ENCODE measurements around the gene TMEM119.
"Not testable (repeated sequence)": the region's sequence is repeated elsewhere in the genome, so short reads cannot be mapped to it uniquely, and the experiment has no call there.

Gene TMEM119

DNA sequence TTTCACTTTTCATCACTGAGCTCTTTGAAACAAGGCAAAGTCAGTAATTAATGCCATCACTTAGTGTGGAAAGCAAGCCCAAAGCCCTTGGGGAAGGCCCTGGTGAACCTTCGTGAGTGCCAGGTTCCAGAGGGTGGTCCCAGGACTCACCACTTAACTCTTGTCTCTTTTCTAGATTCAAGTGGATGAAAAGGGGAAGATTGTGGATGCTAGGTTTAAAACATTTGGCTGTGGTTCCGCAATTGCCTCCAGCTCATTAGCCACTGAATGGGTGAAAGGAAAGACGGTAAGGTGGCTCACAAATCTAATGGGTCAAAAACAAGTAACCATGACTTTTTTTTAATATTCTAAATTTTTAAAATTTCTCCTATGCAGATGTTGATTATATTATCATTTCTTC is 32.7 kb downstream of the TMEM119 start:
- DNase-seq (ENCODE audit: low read depth), result no peak

DNA sequence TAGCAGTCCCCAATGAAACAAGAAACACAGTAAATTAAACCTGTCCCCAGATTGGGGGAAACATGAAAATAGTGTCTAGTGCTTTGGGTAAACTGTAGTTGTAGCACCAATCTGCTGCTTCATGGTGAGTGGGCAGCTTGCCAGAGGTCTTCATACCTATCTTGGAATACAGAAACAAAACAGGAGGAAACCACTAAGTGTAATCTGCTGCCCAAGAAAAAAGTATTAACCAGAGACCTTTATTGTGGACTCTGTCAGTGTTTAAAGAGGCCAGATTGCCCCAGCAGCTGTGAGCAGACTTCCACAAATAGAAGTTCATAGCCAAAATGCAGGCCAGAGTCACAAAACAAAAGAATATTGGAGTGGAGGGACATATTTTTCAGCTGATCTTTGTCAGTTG is 33.2 kb downstream of the TMEM119 start:
- DNase-seq (ENCODE audit: low read depth), result no peak

- DNase-seq (ENCODE audit: low read depth), result no peak
Observed at GRCh38 chr12:108563804-108564151, 34.1 kb downstream of the TMEM119 start.

GRCh38 chr12:108563136-108563803 is 34.6 kb downstream of the TMEM119 start:
- DNase-seq (ENCODE audit: low read depth), result peak; percentile 79

DNA sequence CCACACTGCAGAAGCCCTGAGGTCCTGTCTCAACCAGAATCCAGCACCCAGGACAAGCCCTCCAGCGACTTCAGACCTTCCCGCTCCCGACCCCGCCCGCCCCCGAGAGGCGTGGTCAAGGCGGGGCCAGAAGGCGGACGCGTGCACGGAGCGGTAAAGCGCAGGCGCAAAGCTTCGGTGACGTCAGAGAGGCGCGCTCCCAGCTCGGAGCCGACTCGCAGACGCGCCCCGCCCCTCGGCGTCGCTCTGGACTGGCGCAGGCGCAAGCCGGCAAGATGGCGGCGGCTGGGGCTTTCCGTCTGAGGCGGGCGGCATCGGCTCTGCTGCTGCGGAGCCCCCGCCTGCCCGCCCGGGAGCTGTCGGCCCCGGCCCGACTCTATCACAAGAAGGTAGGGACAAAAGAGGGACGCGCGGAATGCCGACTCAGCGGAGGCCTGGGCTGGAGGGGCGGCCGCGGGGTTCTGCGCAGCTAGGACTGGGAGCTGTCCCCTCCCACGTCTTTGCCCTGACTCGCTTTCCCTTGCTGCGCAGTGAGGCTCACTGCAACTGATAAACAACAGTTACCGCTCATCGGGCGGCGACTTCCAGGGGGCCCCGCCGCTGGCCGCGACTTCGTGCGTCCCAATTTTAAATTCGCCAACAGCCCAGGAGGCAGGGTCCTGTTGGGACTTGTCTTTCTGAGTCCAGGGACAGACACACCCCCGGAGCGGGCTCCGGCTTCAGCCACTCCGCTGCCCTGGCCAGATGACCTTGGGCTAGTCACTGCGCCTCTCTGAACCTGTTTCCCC is 35.3 kb downstream of the TMEM119 start, which contains the start of gene ISCU:
TSS of gene ISCU (plus strand) at position 249 of the 788 bp plus-strand sequence. CDS start at position 276, 27 bp downstream.
- peak; percentile 93 for DNase-seq (ENCODE audit: low read depth)

- no peak for DNase-seq (ENCODE audit: low read depth)
Observed at GRCh38 chr12:108561852-108562347, 36.0 kb downstream of the TMEM119 start.

GRCh38 chr12:108560752-108561719 is 36.8 kb downstream of the TMEM119 start, which contains the start of gene SART3:
TSS of gene SART3 (minus strand) at chr12:108561173. CDS start at chr12:108561154, 19 bp downstream.
- DNase-seq (ENCODE audit: low read depth), result peak; percentile 74

GRCh38 chr12:108560321-108560721 is 37.6 kb downstream of the TMEM119 start:
- no peak for DNase-seq (ENCODE audit: low read depth)

DNA sequence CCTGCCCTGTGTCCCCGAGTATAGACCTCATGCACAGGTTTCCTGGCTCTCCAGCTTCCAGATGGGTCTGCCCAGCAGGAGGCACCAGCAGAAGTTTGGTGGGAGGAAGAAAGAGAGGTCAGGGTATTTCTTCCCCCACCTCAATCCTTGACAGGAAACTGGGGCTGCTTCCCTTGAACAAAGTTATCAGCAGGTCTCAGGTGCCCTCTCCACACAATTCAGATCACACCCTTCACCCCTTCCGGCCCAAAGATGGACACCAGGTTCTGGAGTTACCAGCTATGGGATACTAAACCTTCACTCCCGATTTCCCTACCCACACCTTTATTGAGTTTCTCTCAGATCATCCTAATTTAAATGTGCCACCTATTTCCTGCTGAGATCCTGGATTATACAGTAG is 38.1 kb downstream of the TMEM119 start:
- DNase-seq (ENCODE audit: low read depth), result no peak

DNA sequence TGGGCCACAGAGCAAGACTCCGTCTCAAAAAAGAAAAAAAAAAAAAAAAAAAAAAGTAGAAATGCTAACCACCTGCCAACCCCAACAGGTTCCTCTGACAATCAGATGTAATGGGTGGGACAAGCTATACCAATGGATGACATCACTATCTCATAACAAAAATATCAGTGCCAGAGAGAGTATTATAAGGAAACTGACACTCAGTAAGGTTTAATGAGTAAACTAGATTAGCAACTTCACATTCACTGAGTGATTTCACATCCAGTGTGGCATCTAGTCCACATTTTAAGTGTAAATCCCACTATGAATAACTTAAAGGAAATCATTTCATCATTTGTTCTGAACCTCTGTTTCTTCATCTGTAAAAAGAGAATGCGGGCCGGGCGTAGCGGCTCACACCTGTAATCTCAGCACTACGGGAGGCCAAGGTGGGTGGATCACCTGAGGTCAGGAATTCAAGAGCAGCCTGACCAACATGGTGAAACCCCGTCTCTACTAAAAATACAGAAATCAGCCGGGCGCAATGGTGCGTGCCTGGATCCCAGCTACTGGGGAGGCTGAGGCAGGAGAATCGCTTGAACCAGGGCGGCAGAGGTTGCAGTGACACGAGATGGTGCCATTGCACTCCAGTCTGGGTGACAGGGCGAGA is 38.8 kb downstream of the TMEM119 start:
- no peak for DNase-seq (ENCODE audit: low read depth)

- DNase-seq (ENCODE audit: low read depth), result not testable (repeated sequence)
Observed at GRCh38 chr12:108555383-108555782, 42.5 kb downstream of the TMEM119 start.

- no peak for DNase-seq (ENCODE audit: low read depth)
Observed at GRCh38 chr12:108553799-108554198, 44.1 kb downstream of the TMEM119 start.

DNA sequence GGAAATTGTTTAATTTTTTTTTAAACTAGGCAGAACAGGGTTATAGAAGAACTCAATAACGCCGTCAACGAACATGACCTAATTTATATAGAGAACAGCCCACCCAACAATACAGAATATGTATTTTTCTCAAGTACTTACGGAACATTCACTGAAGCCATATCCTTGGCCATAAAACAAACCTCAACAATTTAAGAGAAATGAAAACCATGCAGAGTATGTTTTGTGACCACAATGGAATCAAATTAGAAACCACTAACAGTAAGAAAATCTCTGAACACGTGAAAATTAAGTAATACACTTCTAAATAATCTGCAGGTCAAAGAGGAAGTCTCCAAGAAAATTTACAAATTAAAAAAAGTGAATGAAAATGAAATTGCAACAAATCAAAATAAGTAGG is 46.3 kb downstream of the TMEM119 start:
- DNase-seq (ENCODE audit: low read depth), result no peak

GRCh38 chr12:108548954-108549521 is 48.8 kb downstream of the TMEM119 start:
- no peak for DNase-seq (ENCODE audit: low read depth)

DNA sequence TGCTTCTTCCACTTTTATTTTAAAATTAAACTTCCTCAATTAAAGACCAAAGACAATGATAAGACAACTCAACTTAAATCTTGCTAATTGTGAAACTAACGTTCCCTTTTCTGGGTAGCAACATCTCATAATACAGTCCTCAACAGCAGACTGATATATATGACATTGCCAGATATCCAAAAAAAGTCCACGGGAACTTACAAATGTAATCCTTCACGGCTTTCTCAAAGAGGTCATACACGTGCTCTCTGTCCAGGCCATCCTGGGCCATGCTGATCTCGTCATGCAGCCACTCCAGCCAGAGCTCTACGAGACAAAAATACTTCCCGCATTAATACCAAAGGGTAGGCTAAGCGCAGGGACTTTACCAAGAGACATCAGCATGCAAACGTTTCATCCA is 50.2 kb downstream of the TMEM119 start:
- no peak for DNase-seq (ENCODE audit: low read depth)

DNA sequence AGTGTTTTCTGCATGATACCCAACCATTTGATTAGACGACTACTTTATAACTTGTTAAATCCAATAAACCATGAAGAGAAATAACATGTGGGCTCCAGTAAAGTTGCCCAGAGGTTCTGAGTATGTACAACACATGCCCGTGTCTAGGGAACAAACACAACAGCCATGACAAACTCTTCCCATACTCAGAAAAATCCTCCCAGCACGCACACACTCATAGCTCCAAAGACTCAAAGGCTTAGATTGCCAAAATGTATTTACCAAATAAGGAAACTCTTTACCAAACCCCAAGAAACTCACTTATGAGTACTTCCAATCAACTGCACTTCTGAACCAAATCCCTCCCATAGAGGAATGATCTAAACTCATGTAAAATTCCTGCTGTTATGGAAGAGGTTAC is 54.2 kb downstream of the TMEM119 start:
- DNase-seq (ENCODE audit: low read depth), result peak; percentile 50

DNA sequence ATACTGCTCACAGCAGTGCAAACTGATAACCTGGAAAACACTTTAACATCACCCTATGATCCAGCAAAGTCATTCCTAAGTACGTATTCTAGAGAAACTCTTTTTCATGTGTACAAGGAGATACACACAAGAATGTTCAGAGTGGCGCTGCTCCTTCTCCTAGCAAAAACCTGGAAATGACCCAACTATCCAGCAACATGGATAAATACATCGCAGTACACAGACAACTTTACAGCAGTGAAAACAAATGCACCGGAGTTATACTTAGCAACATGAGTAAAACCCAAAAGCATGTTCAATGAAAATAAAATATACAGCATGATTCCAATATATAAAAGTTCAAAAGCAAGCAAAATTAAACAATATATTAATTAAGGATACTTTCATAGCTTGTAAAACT is 55.6 kb downstream of the TMEM119 start:
- DNase-seq (ENCODE audit: low read depth), result no peak

Measured in GM04504 (cell line).